T-helper 1 cell treated with Interleukin-12 subunit alpha and Interleukin-12 subunit beta and Interleukin-4 antibody, amounts not matched to agents 30 μg/mL and 1 μg/mL, for 36 hours (primary cell): Measurements from ENCODE around the gene VAPA.
"Not testable (repeated sequence)": the region's sequence is repeated elsewhere in the genome, so short reads cannot be mapped to it uniquely, and the experiment has no call there.

Experiments used
- H3K27ac Mint-ChIP-seq: one replicate; pipeline ENCODE4 v1.8.0; 2021; ENCODE audit warnings: mild to moderate bottlenecking, mixed read lengths
- H3K27me3 Mint-ChIP-seq: one replicate; pipeline ENCODE4 v1.8.0; 2021; ENCODE audit warnings: low read depth, mixed read lengths
- H3K36me3 Mint-ChIP-seq: one replicate; pipeline ENCODE4 v1.8.0; 2021; ENCODE audit warnings: low read depth, mixed read lengths
- H3K4me1 Mint-ChIP-seq: one replicate; pipeline ENCODE4 v1.8.0; 2021; ENCODE audit warnings: low read depth, mixed read lengths
- H3K4me3 Mint-ChIP-seq: one replicate; pipeline ENCODE4 v1.8.0; 2021; ENCODE audit warnings: mild to moderate bottlenecking, moderate library complexity, mixed read lengths
- H3K9me3 Mint-ChIP-seq: one replicate; pipeline ENCODE4 v1.8.0; 2021; ENCODE audit warnings: mixed read lengths

Gene VAPA

DNA sequence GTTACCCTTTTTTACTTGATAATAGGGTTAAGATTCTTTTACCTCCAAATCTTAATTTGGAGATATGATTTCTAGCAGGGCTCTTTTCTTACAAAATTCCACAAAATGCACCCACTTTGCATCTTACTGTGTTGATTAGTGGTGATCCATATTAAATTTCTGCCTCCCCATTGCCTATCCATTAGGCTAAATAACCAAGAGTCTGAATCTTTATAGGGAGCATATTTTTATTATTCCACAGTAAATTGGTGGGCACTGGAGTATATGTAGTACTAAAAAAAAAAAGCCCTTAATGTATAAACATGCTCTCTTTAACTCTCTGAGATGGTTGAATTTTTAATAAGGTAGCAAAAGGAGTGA is 36.2 kb upstream of the VAPA start:
- peaks cover 12% of the 10 kb centered on the region for H3K4me1 Mint-ChIP-seq
- H3K27me3 Mint-ChIP-seq: no peaks in the 10 kb centered on the region
- H3K27ac Mint-ChIP-seq: no peak overlapping the region
- no peak overlapping the region for H3K4me3 Mint-ChIP-seq
- H3K9me3 Mint-ChIP-seq: no peaks in the 10 kb centered on the region
- H3K36me3 Mint-ChIP-seq: no peaks in the 10 kb centered on the region

DNA sequence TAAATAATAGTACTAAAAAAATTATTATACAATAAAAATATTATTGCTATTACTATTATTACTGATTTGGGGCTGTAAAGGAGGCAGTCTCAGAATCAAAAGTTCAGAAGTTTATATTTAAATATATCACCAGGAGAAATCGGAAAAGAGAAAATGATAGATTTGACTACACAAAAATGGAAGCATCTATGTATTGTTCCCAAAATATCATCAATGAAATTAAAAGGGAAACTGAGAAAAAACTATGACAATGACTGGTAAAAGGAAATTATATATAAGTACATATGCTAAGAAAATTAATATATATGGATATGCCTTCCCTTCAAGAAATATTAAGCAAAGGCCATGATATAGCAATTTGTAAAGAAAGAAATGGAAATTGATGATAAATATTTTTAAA is 35.7 kb upstream of the VAPA start:
- no peak overlapping the region for H3K27ac Mint-ChIP-seq
- no peaks in the 10 kb centered on the region for H3K9me3 Mint-ChIP-seq
- peaks cover 12% of the 10 kb centered on the region for H3K4me1 Mint-ChIP-seq
- no peak overlapping the region for H3K4me3 Mint-ChIP-seq
- no peaks in the 10 kb centered on the region for H3K36me3 Mint-ChIP-seq
- H3K27me3 Mint-ChIP-seq: no peaks in the 10 kb centered on the region

DNA sequence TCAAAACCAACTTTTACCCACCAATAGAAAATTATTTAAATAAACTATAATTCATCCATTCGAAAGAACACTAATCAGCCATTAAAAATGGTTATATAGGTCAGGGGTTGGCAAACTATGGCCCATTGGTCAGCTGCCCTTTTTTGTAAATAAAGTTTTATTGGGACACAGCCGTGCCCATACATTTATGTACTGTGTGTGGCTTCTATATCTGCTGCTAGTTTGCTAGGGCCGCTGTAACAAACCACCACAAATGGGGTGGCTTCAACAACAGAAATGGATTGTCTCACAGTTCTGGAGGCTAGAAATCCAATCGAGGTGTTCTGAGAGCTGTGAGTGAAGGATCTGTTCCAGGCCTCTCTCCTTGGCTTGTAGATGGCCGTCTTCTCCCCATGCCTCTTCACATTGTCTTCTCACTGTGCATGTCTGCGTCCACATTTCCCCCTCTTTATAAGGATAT is 35.0 kb upstream of the VAPA start:
- H3K4me1 Mint-ChIP-seq: peaks cover 12% of the 10 kb centered on the region
- H3K36me3 Mint-ChIP-seq: no peaks in the 10 kb centered on the region
- no peak overlapping the region for H3K27ac Mint-ChIP-seq
- H3K27me3 Mint-ChIP-seq: no peaks in the 10 kb centered on the region
- H3K9me3 Mint-ChIP-seq: no peaks in the 10 kb centered on the region
- no peak overlapping the region for H3K4me3 Mint-ChIP-seq

DNA sequence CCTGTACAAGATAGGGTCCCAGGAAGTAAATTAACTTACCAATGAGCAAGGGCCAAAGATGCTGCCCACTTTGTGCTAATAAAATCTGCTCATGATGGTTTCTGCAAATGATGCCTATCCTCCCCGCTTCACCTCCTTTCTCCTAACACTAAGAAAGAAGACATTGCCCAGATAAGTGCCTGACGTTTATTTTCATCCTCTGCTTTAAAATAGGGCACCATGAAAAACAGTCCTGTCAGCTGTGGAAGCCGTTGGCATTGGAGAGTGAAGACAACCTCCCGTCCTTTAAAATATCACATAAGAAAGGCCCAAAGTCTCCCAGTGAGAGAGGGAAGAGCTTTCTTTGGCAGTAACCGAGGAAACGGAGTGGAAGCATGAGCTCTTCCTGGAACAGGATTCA is 29.7 kb upstream of the VAPA start:
- H3K4me3 Mint-ChIP-seq: no peak overlapping the region
- H3K9me3 Mint-ChIP-seq: no peaks in the 10 kb centered on the region
- no peaks in the 10 kb centered on the region for H3K27me3 Mint-ChIP-seq
- H3K27ac Mint-ChIP-seq: no peak overlapping the region
- H3K36me3 Mint-ChIP-seq: no peaks in the 10 kb centered on the region
- peaks cover 3% of the 10 kb centered on the region for H3K4me1 Mint-ChIP-seq

DNA sequence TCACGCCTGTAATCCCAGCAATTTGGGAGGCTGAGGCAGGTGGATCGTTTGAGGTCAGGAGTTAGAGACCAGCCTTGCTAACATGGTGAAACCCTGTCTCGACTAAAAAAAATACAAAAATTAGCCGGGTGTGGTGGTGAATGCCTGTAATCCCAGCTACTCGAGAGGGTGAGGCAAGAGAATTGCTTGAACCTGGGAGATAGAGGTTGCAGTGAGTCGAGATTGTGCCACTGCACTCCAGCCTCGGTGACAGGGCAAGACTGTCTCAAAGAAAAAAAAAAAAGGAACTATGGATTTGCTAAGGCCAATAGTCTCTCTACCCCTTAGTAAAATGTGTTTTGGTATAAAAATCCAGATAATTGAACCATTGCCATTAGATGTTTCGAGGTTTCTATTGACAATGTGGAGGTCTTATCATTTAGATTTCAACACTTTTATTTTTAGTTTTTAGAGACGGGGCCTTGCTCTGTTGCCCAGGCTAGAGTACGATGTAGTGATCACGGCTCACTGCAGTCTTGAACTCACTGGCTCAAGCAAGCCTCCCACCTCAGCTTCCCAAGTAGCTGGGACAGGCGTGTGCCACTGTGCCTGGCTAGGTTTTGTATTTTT is 29.2 kb upstream of the VAPA start:
- Mint-ChIP-seq H3K4me3 (no peak overlapping the region), H3K27ac (no peak overlapping the region), H3K9me3 (no peaks in the 10 kb centered on the region)

DNA sequence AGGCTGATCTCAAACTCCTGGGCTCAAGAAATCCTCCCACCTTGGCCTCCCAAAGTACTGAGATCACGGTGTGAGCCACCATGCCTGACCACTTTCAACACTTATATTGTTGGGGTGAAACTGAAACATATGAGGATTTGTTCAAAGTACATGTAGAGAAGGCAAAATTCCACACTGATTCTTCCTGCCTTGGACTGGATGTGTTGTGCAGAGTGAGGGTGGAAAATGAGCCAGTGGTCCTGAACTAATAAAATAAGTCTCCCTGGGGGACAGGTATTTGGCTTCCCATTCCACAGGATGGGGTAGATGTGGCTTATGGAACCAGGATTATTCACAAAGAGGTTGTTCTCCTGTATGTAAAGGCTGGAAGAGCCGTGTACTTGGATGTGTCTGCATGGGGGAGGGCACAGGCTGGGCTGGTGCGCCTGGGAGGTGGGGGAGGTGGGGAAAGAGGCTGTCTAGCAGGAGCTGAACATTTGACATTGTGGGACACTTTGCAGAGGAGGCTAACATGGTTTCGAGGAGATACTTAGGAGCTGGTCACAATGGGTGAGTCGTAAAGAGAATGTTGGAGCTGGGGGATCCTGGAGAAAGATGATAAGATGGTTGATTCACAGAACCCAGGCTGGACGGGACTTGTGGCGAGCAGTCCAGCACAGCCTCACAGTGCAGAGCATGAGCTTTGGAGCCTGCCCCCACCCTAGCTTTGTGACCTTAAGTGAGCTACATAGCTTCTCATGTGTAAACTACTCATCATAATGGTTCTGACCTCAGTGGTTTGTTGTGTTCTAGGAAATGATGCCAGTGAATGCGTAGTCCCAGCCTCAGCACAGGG is 28.4 kb upstream of the VAPA start, which contains the start of gene TXNDC2:
TSS of gene TXNDC2 (plus strand) at position 804 of the 835 bp plus-strand sequence. CDS start 708 bp downstream, outside the sequence.
- Mint-ChIP-seq H3K4me3 (no peak within 1 kb of the TSS), H3K36me3 (no peaks in the 10 kb centered on the region), H3K9me3 (no peaks in the 10 kb centered on the region), H3K4me1 (peaks cover 3% of the 10 kb centered on the region), H3K27ac (no peak within 1 kb of the TSS), H3K27me3 (no peaks in the 10 kb centered on the region)

More for the DNA sequence above, 29.2 kb upstream of the VAPA start:
- Mint-ChIP-seq H3K4me1 (peaks cover 3% of the 10 kb centered on the region), H3K27me3 (no peaks in the 10 kb centered on the region), H3K36me3 (no peaks in the 10 kb centered on the region)

DNA sequence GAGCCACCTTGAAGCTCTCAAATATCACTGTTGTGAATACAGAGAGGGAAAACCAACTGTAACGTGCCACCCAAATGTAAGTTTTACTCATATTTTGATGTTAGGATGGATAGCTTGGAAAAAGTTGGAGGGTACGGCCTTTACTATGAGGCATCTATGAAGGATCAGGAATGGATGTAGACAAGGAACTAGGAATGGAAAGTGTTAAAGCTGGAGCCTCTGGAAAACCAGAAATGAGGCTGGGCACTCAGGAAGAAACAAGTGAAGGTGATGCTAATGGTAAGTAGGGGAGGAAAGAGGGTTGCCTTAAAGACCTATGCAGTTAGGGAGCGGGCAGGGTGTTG is 27.8 kb upstream of the VAPA start:
- Mint-ChIP-seq H3K9me3 (no peaks in the 10 kb centered on the region), H3K36me3 (no peaks in the 10 kb centered on the region), H3K27me3 (no peaks in the 10 kb centered on the region), H3K4me3 (no peak overlapping the region), H3K27ac (no peak overlapping the region), H3K4me1 (peaks cover 3% of the 10 kb centered on the region)

DNA sequence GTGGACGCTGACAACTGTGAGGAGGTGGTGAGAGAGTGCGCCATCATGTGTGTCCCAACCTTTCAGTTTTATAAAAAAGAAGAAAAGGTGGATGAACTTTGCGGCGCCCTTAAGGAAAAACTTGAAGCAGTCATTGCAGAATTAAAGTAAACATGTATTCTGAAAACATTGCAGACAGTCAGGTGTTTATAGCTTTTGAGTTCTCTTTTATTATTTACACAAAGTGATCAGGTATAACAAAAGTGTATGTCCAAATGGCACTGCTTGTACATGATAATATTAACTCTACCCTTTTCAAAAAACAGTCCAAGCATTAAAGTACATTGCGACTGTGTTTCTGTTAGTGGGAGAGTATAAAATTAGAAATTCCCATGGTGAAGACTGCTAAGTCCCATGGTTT is 25.8 kb upstream of the VAPA start:
- H3K27me3 Mint-ChIP-seq: no peaks in the 10 kb centered on the region
- H3K4me3 Mint-ChIP-seq: no peak overlapping the region
- no peaks in the 10 kb centered on the region for H3K36me3 Mint-ChIP-seq
- H3K9me3 Mint-ChIP-seq: no peaks in the 10 kb centered on the region
- H3K27ac Mint-ChIP-seq: no peak overlapping the region
- peaks cover 3% of the 10 kb centered on the region for H3K4me1 Mint-ChIP-seq

DNA sequence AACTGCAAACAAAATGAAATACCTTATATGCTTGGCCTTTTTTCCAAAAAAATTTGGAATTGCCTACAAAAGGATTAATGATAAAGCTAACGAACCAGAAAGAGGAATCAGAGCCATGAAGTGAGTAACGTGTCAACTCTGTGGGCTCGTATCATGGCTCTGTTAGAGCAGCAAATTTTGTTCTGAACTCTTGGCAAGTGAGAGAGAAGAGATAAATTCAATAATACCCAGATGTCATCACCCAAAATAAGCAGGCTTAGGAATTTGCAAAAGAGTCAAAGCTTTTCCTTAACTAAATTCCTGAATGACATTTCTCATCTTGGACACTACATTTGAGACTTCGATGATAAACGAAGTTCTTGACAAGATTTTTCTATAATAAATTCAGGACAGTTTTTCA is 23.6 kb upstream of the VAPA start:
- Mint-ChIP-seq H3K4me3 (no peak overlapping the region), H3K27ac (no peak overlapping the region), H3K36me3 (no peaks in the 10 kb centered on the region), H3K4me1 (peaks cover 7% of the 10 kb centered on the region), H3K9me3 (no peaks in the 10 kb centered on the region), H3K27me3 (no peaks in the 10 kb centered on the region)

DNA sequence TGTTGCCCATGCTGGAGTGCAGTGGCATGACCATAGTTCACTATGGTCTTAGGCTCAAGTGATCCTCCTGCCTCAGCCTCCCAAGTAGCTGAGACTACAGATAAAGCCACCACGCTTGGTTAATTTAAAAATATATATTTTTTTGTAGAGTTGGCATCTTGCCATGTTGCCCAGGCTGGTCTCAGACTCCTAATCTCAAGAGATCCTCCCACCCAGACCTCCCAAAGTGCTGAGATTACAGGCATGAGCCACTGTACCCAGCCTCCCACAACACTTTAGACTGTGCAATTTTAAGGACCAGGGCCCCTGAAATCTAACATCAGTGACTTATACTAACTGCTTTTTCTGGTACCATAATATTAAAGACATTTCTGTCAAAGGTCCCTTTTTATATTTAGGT is 22.9 kb upstream of the VAPA start:
- H3K4me1 Mint-ChIP-seq: peaks cover 6% of the 10 kb centered on the region
- H3K9me3 Mint-ChIP-seq: no peaks in the 10 kb centered on the region
- no peak overlapping the region for H3K4me3 Mint-ChIP-seq
- no peaks in the 10 kb centered on the region for H3K27me3 Mint-ChIP-seq
- no peaks in the 10 kb centered on the region for H3K36me3 Mint-ChIP-seq
- no peak overlapping the region for H3K27ac Mint-ChIP-seq

DNA sequence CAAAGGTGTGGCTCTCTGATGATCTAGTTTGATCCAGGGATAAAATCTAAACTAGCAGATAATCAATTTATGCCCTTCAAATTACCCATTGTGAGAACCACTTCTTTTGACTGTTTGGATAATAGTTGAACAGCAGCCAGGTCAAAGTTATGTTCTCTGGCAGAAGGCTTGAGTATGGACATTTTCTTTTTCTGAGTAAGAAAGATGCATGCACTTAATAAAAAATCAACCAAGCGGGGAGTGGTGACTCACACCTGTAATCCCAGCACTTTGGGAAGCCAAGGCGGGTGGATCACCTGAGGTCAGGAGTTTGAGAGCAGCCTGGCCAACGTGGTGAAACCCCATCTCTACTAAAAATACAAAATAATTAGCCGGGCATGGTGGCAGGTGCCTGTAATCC is 22.3 kb upstream of the VAPA start:
- not testable (repeated sequence) for H3K4me3 Mint-ChIP-seq, H3K4me1 Mint-ChIP-seq, H3K27ac Mint-ChIP-seq, H3K36me3 Mint-ChIP-seq, H3K27me3 Mint-ChIP-seq, H3K9me3 Mint-ChIP-seq

DNA sequence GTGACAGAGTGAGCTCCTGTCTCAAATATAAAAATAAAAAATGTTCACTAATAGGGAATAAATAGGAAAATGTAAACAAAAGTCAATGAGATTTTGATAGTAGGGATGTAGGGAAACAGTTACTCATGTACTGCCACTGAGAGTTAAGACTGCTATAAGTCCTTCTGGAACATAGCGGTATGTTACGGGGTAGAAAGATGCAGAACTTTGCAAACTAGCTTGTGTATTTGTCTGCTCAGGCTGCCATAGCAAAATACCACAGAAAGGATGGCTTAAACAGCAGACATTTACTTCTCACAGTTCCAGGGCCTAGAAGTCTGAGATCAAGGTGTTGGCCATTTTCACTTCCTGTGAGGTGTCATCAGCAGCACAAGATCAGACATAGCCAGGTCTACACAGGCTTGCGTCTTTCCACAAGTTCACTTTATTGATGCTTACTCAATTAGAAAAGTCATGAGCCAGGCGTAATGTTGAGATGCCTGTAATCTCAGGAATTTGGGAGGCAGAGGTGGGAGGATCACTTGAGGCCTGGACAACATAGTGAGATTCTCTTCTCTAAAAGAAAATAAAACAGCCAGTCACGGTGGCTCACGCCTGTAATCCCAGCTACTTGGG is 19.3 kb upstream of the VAPA start:
- Mint-ChIP-seq H3K4me1 (peaks cover 10% of the 10 kb centered on the region), H3K36me3 (no peaks in the 10 kb centered on the region), H3K27ac (no peak overlapping the region), H3K9me3 (no peaks in the 10 kb centered on the region), H3K27me3 (no peaks in the 10 kb centered on the region), H3K4me3 (no peak overlapping the region)

DNA sequence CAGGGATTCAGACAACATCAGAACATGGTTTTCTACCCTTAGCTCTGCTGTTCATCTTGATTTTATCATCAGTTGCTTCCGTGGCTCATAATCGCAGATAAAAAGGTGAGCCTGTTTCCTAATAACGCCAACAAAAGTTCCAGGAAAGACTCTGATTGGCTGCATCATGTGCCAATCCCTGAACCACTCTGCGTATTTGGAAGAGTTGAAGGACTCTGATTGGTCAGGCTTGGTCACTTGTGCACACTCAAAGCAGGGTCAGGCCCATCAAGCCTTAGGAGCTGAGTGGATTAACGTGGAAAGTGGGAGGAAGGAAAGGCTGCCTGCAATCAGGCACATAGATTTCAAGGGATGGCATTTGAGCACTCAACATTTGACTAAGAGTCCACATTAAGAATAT is 16.7 kb upstream of the VAPA start:
- peaks cover 10% of the 10 kb centered on the region for H3K4me1 Mint-ChIP-seq
- H3K27ac Mint-ChIP-seq: no peak overlapping the region
- H3K27me3 Mint-ChIP-seq: no peaks in the 10 kb centered on the region
- H3K9me3 Mint-ChIP-seq: no peaks in the 10 kb centered on the region
- H3K36me3 Mint-ChIP-seq: no peaks in the 10 kb centered on the region
- H3K4me3 Mint-ChIP-seq: no peak overlapping the region

DNA sequence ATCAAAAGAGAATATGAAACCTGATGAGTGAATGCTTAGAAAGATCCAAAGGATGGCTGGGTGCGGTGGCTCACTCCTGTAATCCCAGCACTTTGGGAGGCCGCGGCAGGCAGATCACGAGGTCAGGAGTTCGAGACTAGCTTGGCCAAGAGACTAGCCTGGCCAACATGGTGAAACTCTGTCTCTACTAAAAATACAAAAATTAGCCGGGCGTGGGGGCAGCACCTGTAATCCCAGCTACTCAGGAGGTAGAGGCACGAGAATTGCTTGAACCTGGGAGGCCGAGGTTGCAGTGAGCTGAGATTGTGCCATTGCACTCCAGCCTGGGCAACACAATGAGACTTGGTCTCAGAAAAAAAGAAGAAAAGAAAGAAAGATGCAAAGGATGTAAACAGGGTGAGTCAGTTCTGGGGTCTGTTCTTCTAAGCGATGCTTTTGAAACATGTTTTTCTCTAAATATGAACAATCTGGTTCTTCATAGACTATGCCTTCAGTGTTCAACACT is 16.0 kb upstream of the VAPA start:
- not testable (repeated sequence) for H3K4me1 Mint-ChIP-seq, H3K27me3 Mint-ChIP-seq, H3K4me3 Mint-ChIP-seq, H3K27ac Mint-ChIP-seq, H3K36me3 Mint-ChIP-seq, H3K9me3 Mint-ChIP-seq
